H1 (cell line): ENCODE measurements around the gene RSPH9. TPM values are rescaled to one million over a fixed set of nuclear protein-coding genes. Genes with fewer than 3 reads are reported as not detected.

Experiments
- ASH2L ChIP-seq: fragments of 200-600, 300-600 bp; sonication (generic); IDR thresholded peaks from one replicate; pipeline ENCODE4 v1.7.1; 2017; ENCODE audit warnings: low read length
- BACH1 ChIP-seq: IDR thresholded peaks from 2 replicates; pipeline ENCODE4 v1.6.1; 2012; ENCODE audit warnings: low read length, improper control_type of control experiment
- BCL11A ChIP-seq, 2 experiments: IDR thresholded peaks; one replicate each; pipeline ENCODE4 v1.6.1; 2011; ENCODE audit warnings: low read depth in 2 of 2, low read length in 2 of 2, mild to moderate bottlenecking in 2 of 2
- CBX8 ChIP-seq: fragments of 300-800, 300-1000 bp; sonication (generic); IDR thresholded peaks from 2 replicates; pipeline ENCODE4 v1.7.1; 2016; ENCODE audit warnings: low read depth, low read length, borderline replicate concordance
- CEBPB ChIP-seq: IDR thresholded peaks from 2 replicates; pipeline ENCODE4 v1.6.1; 2012; ENCODE audit warnings: low read depth, low read length
- CHD1 ChIP-seq: IDR thresholded peaks from 2 replicates; pipeline ENCODE4 v1.6.1; 2012; ENCODE audit warnings: low read depth, low read length, improper control_type of control experiment
- CREB1 ChIP-seq: IDR thresholded peaks from 2 replicates; pipeline ENCODE4 v1.6.1; 2012; ENCODE audit warnings: inconsistent platforms
- CTBP2 ChIP-seq: IDR thresholded peaks from 2 replicates; pipeline ENCODE4 v1.7.0; 2011; ENCODE audit warnings: borderline replicate concordance, mild to moderate bottlenecking, moderate library complexity, mixed read lengths, low read length; ENCODE audit not compliant: insufficient read depth, insufficient read length
- EP300 ChIP-seq, 2 experiments: IDR thresholded peaks; 1 replicate in 1 of 2; 2 replicates in 1 of 2; pipeline ENCODE4 v1.6.1; 2011 to 2012; ENCODE audit warnings: low read depth in 2 of 2, low read length in 2 of 2, mild to moderate bottlenecking in 2 of 2, borderline replicate concordance in 1 of 2, inconsistent platforms in 1 of 2, moderate library complexity in 1 of 2
- FOSL1 ChIP-seq: IDR thresholded peaks from 2 replicates; pipeline ENCODE4 v1.6.1; 2011; ENCODE audit warnings: mild to moderate bottlenecking, low read depth, low read length, moderate library complexity; ENCODE audit not compliant: insufficient read depth
- KDM4A ChIP-seq: IDR thresholded peaks from one replicate; pipeline ENCODE4 v1.7.1; 2012; ENCODE audit warnings: low read depth, mild to moderate bottlenecking, moderate library complexity, low read length, inconsistent platforms; ENCODE audit not compliant: severe bottlenecking
- POLR2AphosphoS5 ChIP-seq: IDR thresholded peaks from 2 replicates; pipeline ENCODE4 v1.6.1; 2011; ENCODE audit warnings: low read depth, low read length
- POU5F1 ChIP-seq: IDR thresholded peaks from 2 replicates; pipeline ENCODE4 v1.6.1; 2011; ENCODE audit warnings: low read depth, mild to moderate bottlenecking, low read length, moderate library complexity
- RFX5 ChIP-seq: IDR thresholded peaks from 2 replicates; pipeline ENCODE4 v1.6.1; 2011; ENCODE audit warnings: low read depth, low read length, improper control_type of control experiment, borderline replicate concordance
- SP1 ChIP-seq: IDR thresholded peaks from 2 replicates; pipeline ENCODE4 v1.6.1; 2011; ENCODE audit warnings: low read depth, low read length
- SP2 ChIP-seq: IDR thresholded peaks from 2 replicates; pipeline ENCODE4 v1.6.1; 2012; ENCODE audit warnings: mild to moderate bottlenecking, low read length, inconsistent platforms
- SP4 ChIP-seq: IDR thresholded peaks from 2 replicates; pipeline ENCODE4 v1.6.1; 2012; ENCODE audit warnings: low read length, inconsistent platforms
- TCF12 ChIP-seq: IDR thresholded peaks from 2 replicates; pipeline ENCODE4 v1.6.1; 2011; ENCODE audit warnings: low read depth, mild to moderate bottlenecking, low read length
- ZNF274 ChIP-seq: IDR thresholded peaks from 2 replicates; pipeline ENCODE4 v1.7.0; 2012; ENCODE audit warnings: low read length, borderline replicate concordance; ENCODE audit errors: extremely low read depth
- polyA plus RNA-seq, 7 experiments: library from polyadenylated mRNA; depleted of rRNA in 3 of 7; stranded (reverse) in 5 of 7; unstranded in 2 of 7; fragments of >200 nt in 5 of 7; fragments of 200-250 nt in 2 of 7; gene quantifications; 1 replicate in 5 of 7; 2 replicates in 1 of 7; 4 replicates in 1 of 7; pipeline versions ENCODE4 v1.2.1 to v1.2.3, GENCODE V29; 2011 to 2013; ENCODE audit warnings: missing spikeins in 2 of 7, mixed read lengths in 2 of 7
- total RNA-seq: library from RNA; stranded (reverse); fragmentation: NEBNext Ultra II Directional; extraction: Animal tissue kit (Norgen Biotek cat#: 25700); gene quantifications from 2 replicates; pipeline ENCODE4 v1.2.1, GENCODE V29; 2021
- TF ChIP-seq, protein P1 (sequence below): IDR thresholded peaks from 2 replicates; pipeline ENCODE4 v1.6.1; 2012; ENCODE audit warnings: low read length, inconsistent platforms
- TF ChIP-seq, protein P2 (sequence below): IDR thresholded peaks from 2 replicates; pipeline ENCODE4 v1.6.1; 2012; ENCODE audit warnings: inconsistent platforms
- TF ChIP-seq, protein P3 (sequence below): IDR thresholded peaks from 2 replicates; pipeline ENCODE4 v1.6.1; 2011; ENCODE audit warnings: low read depth, mild to moderate bottlenecking, low read length; ENCODE audit not compliant: insufficient read depth

Gene RSPH9
- total and polyA plus RNA-seq, 2 of the 8 experiments (the other 6 are each of a cell fraction or from before 2014, with no cell fraction given), result 0.15 to 0.23 TPM

DNA sequence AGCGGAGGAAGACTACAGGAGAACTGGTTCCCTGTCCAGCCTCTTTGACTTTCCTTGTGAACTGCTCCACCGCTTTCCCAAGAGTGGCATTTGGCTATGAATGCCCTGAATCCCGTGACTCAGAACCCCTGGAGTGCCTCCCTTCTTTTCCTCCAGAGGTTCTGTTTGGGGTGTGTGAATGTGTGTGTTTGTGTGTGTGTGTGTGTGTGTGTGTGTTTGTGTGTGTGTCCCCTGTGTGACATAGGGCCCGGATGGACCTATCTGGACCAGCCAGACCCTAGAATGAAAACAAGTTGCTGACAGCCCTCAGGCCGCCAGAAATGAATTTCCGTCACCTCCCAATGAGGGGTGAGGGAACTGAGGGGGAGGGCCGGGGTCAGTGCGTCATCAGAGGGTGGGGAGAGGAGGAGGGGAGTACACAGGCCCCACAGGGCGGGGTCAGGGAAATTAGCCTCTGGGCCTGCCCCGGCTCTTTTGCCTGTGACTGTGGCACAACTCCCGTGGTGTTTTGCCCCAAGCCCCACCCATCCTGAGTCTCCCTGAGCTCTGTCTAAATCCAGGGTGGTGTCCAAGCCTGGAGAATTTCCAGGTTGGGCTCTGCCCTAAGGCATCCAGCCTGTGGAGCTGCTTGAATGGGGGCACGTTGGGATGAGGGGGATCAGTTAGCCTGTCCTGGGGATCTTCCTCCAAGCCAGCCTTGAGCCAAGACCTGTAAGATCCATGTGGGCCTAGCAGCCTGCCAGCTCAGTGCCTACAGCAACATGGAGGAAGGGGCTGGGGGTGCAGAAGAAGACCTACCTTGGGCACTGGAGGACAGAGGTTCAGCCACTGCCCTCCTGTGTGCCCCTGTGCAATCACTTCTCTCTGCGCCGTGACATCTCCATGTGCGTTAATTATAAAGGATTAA lies 58.0 kb downstream of the RSPH9 start (continued):
- no peak for TF ChIP-seq POU5F1
- peak; percentile 72 to 88 for TF ChIP-seq BCL11A (IDR thresholded peaks at IDR 0.05; ENCODE audit: low read depth in 2 of 2, low read length in 2 of 2)
- no peak for TF ChIP-seq CBX8
- peak; percentile 64 for TF ChIP-seq BACH1
- TF ChIP-seq CHD1, result no peak
- no peak for TF ChIP-seq KDM4A
- TF ChIP-seq TCF12, result 0 out of 2 replicates have a peak, but pooled peaks have one; percentile 18
- peak; percentile 87 for TF ChIP-seq CREB1
- no peak for TF ChIP-seq SP2
- TF ChIP-seq CTBP2, result peak; percentile 63
- TF ChIP-seq ZNF274, result no peak
- peak; percentile 79 for TF ChIP-seq ASH2L
- TF ChIP-seq POLR2AphosphoS5, result peak; percentile 70
- TF ChIP-seq SP1, result peak; percentile 77
- TF ChIP-seq, protein P1, sequence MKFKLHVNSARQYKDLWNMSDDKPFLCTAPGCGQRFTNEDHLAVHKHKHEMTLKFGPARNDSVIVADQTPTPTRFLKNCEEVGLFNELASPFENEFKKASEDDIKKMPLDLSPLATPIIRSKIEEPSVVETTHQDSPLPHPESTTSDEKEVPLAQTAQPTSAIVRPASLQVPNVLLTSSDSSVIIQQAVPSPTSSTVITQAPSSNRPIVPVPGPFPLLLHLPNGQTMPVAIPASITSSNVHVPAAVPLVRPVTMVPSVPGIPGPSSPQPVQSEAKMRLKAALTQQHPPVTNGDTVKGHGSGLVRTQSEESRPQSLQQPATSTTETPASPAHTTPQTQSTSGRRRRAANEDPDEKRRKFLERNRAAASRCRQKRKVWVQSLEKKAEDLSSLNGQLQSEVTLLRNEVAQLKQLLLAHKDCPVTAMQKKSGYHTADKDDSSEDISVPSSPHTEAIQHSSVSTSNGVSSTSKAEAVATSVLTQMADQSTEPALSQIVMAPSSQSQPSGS, result peak; percentile 54; the same call in 1 of the 2 replicates
- TF ChIP-seq FOSL1, result no peak
- TF ChIP-seq, protein P2, sequence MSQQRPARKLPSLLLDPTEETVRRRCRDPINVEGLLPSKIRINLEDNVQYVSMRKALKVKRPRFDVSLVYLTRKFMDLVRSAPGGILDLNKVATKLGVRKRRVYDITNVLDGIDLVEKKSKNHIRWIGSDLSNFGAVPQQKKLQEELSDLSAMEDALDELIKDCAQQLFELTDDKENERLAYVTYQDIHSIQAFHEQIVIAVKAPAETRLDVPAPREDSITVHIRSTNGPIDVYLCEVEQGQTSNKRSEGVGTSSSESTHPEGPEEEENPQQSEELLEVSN, result no peak
- TF ChIP-seq CEBPB, result no peak
- TF ChIP-seq, protein P3, sequence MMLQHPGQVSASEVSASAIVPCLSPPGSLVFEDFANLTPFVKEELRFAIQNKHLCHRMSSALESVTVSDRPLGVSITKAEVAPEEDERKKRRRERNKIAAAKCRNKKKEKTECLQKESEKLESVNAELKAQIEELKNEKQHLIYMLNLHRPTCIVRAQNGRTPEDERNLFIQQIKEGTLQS, result no peak
- no peak for TF ChIP-seq SP4
- TF ChIP-seq RFX5, result no peak
- TF ChIP-seq EP300 (IDR thresholded peaks at IDR 0.05; ENCODE audit: borderline replicate concordance in 1 of 2, low read depth in 2 of 2, low read length in 2 of 2), result peak in 1 of 2 experiments; percentile 84; a peak in 1 of 3 replicates
